ENCODE data around the gene TMEM40.
"Not testable (repeated sequence)": the region's sequence is repeated elsewhere in the genome, so short reads cannot be mapped to it uniquely, and the experiment has no call there.

TMEM40 gene, protein sequence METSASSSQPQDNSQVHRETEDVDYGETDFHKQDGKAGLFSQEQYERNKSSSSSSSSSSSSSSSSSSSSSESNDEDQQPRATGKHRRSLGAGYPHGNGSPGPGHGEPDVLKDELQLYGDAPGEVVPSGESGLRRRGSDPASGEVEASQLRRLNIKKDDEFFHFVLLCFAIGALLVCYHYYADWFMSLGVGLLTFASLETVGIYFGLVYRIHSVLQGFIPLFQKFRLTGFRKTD

DNA sequence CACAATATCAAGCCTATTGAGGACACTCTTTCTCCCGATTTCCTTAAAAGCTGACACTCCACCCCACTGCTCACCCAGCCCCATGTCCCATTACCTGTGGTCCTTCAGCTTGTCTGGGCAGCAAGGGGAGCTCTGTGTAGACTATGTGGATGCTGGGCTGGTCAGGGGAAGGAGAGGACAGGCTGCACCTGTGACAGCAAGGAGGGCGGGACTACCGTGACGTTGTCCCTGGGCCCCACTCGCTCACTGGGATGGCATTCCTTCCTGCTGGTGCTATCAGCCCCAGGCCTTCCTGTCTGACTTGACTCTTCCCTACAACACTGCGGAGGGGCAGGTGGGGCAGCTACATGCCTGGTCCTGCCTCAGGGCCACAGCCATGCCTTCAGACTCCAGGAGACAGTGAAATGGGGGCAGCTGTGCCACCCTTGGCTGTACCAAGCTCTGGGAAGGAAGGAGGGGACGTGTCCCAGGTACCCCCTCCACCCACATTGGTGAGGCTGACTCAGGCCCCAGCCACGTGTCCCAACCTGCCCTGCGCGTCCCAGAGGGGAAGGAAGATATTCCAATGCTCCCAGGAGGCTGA, at the start of gene TMEM40:
Gene TMEM40, minus strand, starts transcription at position 163 of the 583 bp plus-strand sequence. CDS start 9,427 bp downstream, outside the sequence.
- DNase-seq (ENCODE audit: low spot score), result no peak

DNA sequence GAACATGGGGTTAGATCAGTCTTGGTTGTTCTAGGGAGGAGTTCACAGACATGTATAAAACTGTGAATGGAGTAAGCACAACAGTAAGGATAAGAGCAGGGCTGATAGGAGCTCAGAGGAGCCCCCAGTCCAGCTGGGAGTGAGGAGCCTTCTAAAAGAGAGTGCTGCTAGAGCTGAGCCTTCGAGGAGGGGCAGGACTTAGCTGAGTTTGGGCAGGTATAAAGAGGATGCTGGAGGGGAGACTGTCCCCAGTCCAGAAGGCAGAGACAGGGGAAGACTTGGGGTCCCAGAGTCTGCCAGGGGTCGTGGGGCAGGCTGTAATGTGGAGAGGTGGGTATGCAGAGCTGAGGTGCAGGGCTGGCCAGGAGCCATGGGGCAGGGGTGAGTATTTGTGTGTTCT, 49.5 kb upstream of the TMEM40 start:
- DNase-seq (ENCODE audit: low spot score), result no peak

DNA sequence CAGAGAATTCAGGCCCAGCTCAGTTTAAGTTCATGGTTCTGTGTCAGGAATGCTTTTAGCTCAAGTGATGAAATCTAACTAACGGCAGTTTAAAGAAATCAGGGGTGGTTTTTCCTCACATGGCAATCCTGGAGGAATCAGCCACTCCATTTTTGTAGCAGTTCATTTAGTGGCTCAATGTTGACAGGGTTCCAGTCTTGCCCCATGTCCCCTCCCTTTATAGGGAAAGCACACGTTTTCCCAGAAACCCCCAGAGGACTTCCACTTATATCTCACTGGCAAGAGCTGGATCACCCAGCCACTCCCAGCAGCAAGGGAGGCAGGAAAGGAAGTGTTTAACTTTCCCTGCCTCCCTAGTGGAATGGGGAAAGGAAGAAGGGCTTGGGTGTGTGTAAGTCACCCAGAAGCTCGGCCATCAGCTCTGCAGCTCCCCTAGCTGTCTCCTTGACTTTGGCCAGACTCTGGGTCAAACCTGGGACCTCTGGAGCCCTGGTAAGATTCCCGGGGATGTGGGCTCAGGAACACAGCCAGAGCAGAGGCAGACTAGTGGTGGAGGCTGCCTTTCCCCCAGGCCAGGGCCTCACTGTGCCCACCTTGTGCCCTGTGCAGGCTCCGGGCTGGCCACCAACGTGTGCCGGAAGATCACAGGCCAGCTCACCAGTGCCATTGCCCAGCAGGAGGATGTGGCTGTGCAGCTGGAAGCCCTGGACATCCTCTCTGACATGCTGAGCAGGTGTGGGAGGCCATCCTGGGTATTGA, 48.7 kb upstream of the TMEM40 start:
- DNase-seq (ENCODE audit: low spot score), result no peak

DNA sequence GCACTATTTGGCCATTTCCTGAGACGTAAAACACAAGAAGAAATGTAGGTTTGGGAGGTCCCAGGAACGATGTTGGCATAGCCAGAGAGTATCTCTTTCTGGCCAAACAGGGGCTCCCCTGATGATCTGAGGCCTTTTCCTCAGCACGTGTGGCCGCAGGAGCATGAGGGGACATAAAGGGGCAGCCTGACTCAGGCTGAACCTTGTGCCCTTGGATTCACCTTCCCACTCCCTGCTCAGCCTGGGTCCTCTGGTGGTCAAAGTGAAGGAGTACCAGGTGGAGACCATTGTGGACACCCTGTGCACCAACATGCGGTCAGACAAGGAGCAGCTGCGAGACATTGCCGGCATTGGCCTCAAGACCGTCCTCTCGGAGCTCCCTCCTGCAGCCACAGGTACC, 48.0 kb upstream of the TMEM40 start:
- no peak for DNase-seq (ENCODE audit: low spot score)

DNA sequence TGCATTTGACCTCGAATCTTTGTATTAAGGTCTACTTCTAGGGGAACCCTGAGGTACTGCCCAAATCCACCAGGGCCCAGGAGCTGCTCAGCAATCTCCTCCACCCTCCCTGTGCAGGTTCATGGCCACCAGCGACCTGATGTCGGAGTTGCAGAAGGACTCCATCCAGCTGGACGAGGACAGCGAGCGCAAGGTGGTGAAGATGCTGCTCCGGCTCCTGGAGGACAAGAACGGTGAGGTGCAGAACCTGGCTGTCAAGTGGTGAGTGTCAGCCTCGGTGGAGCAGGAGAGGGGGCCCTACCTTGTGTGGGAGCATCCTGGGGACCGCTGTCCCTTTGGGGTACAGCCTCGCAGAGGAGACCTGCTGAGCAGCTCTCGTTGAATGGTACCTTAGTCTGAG, 44.3 kb upstream of the TMEM40 start:
- no peak for DNase-seq (ENCODE audit: low spot score)

DNA sequence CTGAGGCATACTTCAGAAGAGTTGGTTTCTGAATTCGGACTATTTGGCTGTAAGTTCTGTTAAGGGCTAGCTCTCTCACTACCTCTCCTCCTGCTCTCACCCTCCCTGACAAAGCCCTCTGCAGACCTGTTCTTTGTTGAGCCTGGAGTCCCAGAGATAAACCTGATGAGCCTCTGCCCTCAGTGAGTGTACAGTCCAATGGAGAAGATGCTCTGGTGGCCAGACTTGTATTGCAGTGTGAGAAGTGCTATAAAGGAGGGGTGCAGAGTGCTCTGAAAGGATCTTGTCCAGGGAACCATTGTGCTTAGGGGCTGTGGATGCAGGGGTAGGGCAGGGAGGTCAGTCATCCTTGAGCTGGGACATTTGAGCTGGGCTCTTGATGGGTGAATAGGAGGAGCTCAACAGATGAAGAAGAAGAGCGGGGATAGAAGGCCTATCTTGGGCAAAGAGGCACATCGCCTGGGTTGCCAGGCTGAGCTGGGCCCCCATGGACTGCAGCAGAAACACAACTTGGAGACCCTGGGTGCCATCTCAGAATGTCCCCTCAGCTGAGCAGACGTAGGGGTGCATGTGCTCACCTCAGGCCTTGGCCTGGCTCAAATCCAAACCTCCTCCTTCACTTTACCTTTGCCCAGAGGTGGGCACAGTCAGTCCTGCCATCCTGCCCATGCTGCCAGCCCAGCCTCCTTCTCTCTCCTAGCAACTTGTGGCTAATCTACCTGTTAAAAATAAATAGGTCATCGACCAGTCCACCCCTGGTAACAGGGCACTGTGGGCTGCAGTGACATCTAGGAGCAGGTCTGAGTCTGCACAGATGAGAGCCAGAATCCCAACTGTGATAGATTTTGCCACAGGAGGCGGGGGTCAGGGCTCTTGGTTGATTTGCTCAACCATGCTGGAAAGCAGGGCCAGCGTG, 40.7 kb upstream of the TMEM40 start:
- DNase-seq (ENCODE audit: low spot score), result no peak

DNA sequence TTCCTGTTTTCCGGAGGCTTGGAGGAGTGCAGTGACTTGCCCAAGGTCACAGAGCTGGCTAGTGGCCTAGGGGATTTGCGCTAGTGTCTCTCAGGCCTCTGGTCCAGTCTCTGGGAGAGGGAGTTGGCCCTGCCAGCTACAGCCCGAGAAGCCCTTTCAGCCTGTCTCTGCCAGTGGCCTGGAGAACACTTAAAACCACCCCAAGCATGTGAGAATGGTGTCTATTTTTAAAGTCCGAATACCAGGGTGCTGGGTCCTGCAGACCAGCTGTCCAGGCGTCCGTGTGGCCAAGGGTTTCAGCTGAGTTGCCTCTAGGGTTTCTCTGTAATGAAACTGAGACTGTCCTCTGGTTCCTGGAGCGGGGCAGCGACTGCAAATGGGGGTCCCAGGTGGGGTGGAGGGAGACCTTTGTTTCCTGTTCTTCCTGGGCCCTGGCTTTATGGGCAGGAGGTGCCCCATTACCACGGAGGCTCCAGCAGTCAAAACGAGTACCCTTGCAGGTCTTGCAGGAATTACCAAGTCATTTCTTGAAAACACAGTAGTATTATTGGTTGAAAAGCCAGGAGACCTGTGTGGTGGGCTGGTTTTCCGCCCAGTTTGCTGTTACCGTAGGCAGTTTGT, 39.6 kb upstream of the TMEM40 start:
- DNase-seq (ENCODE audit: low spot score), result no peak

DNA sequence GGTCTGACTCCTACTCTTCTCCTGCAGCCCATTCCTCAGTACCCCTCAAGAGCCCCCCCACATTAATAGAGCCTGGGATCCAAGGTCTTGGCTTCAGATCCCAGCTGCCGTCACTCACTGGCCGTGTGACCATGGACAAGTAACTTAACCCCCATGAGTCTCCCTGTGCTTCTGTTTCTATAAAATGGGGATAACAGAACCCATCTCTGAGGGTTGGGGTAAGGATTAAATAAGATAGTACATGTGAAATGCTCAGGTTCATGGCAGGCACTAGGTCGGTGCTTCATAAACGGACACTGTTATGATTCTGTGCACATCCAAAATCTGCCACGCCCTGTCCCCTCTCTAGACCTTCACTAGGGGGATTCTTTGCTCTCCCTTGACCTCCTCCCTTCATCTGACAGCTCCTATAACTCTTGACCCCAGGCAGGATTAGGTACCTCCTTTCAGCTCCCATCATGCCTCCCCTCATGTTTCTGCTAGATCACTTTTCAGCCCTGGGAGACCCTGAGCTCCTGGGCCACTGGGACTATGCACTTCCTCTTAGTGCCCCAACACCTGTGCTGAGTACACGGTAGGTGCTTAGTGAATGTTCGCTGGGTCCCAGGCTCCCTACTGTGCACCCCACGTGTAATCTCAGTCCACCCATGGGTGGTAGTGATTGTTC, 39.0 kb upstream of the TMEM40 start:
- no peak for DNase-seq (ENCODE audit: low spot score)

DNA sequence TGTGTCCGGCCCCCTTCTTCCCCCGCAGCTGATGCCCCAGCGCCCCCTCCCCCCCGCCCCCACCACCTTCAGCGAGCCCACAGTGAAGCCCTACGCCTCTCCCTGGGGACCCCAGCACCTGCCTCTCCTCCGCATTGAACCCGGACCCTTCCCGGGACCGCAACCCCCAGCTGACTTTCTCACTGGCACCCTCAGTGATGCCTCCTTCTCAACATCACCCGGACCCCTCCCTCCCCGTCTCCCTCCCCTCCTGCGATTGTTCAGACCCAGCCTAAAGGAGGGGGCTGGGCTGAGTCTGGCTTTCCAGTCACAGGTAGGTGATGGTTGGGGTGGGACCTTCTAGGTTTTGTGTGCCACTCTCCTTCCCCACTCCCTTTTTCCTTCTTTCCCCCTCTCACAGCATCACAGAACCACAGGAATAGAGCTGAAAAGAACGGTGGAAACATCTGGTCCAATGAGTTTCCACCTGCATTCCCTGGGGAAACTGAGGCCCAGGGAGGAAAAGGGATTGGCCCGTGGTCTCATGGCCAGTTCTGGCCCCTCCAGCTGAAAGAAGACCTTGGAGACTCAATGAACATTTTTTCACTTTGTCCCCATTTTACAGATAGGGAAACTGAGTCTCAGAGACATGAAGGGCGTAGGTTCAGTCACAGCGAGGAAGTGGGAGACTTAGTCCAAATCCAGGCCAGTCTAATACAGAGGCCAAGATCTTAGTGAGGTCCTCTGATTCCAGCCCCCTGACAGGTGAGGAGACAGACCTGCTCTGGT, 38.2 kb upstream of the TMEM40 start:
- DNase-seq (ENCODE audit: low spot score), result no peak

DNA sequence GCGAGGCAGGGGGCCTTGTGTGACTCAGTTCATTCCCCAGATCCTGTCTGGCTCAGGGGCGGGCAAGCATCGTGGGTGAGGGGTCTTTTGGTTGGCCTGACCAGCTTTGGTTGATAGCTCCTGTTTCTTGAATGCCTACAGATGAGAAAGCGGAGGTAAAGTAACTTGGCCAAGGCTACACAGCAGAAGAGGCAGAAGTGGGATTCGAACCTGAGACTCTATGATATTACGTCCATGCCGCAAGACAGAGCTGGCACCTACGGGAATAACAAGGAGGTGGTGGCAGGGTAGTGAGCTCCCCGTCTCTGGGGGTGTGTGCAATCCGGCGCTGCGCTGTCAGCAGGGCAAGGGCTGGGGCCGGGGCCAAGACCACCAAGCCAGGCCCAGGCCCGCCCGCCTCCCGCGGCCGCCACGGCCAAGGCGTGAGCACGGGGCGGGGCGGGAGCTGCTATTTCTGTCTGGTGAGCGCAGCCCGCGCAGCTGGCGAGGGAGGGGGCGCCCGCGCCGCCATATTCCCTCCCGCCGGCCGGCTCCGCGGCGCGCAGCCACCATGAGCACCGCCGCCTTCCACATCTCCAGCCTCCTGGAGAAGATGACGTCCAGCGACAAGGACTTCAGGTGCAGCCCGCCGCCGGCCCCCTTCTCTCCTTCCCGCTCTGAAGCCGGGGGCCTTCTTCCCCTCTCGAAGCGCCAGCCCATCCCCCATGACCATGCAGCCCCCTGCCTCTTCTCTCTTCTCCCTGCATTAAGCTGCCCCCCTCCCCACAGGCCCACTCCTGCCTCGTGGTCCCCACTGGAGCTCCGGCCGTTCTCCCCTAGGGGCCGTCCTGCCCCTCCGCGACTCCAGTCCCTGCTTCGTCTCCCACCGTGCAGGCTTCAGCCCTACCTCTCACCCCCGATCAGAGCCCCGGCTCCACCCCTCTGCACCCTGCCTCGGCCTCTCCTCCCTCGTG, 37.4 kb upstream of the TMEM40 start, which contains the start of gene CAND2:
Gene CAND2, plus strand, starts transcription at position 510 of the 953 bp plus-strand sequence. Its CDS starts 41 bp downstream, at position 551.
- peak; percentile 34 for DNase-seq (ENCODE audit: low spot score)

DNA sequence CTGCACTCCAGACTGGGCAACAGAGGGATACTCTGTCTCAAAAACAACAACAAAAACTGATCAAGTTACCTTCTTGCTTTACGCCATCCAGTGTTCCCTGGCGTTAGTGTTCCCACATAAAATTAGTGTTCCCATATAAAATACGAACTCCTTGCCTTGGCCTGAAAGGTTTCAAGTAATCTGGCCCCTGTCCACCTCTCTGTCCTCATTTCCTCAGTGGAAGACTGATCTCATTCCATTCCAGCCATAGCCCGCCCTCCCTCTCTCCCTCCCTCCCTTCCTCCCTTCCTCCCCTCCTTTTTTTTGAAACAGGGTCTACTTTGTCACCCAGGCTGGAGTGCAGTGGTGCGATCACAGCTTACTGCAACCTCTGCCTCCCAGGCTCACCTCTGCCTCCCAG, 34.6 kb upstream of the TMEM40 start:
- DNase-seq (ENCODE audit: low spot score), result no peak

DNA sequence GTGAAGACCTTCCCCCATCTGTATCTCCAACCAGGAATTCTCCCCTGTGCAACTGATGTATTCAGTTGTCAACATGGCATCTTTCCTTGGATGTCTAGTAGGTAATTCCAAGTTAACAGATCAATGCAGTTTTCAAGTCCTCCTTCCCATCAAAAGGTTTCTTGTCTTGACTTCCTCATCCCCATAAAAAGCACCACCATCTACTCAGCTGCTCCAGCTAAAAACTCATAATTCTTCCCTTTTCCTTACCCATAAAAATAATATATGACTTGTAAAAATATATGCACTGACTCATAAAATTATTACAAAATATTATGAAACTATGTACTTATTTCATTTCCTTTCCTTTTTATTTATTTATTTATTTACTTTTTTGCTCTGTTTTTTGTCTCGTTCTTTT, 32.4 kb upstream of the TMEM40 start:
- no peak for DNase-seq (ENCODE audit: low spot score)

DNA sequence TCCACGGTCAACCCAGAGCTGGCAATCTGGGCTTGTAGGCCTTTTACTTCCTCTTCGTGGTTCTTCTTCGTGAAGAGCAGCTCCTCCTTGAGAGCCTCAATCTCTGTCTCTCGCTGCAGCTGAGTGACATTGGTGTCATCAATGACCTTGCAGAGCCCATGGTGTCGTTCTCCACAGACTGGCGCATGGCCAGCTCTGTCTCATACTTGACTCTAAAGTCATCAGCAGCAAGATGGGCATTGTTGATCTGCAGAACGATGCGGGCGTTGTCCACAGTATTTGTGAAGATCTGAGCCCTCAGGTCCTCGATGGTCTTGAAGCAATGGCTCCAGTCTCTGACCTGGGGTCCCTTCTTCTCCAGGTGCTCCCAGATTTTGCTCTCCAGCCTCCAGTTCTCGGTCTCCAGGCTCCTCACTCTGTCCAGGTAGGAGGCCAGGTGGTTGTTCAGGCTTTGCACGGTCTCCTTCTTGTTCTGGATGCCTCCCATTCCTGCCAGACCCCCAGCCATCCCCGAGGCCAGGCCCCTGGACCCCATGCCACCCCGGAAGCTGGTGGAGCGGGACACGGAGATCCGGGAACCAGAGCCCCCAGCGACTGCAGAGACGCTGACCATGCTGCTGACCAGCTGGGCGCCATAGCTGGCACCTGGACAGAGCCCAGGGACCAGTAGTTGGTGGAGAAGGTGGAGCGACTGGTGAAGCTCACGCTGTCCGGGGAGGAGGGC, 29.1 kb upstream of the TMEM40 start:
- DNase-seq (ENCODE audit: low spot score), result not testable (repeated sequence)

DNA sequence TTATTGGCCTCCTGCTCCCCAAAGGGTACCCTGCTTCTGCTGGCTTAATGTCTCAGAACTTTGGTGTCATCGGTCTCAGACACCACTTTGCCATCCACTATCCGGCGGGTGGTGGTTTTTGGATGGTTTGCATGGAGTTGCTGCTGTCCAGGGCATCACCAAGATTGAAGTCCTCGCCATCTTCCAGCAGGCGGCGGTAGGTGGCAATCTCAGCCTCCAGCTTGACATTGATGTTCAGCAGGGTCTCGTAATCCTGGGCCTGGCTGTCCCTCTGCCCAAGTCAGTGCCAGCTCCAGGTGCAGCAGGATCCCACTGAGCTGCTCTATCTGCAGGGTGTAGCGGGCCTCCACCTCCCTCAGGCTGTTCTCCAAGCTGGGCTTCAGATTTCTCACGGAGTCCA, 28.3 kb upstream of the TMEM40 start:
- DNase-seq (ENCODE audit: low spot score), result not testable (repeated sequence)

DNA sequence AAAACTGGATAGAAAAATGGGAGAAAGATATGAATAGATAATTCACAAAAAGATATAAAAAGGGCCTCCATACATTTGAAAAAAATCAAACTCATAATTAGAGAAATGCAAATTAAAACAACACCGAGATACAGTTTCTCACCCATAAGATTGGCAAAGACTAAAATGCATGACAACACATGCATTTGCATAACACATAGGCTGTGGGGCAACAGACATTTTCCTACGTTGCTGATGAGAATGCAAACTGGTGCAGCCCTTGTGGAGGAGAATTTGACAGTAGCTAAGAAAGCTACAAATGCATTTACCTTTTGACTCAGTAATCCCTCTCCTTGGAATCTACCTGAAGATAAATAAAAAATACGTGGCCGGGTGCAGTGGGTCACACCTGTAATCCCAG, 26.0 kb upstream of the TMEM40 start:
- no peak for DNase-seq (ENCODE audit: low spot score)

DNA sequence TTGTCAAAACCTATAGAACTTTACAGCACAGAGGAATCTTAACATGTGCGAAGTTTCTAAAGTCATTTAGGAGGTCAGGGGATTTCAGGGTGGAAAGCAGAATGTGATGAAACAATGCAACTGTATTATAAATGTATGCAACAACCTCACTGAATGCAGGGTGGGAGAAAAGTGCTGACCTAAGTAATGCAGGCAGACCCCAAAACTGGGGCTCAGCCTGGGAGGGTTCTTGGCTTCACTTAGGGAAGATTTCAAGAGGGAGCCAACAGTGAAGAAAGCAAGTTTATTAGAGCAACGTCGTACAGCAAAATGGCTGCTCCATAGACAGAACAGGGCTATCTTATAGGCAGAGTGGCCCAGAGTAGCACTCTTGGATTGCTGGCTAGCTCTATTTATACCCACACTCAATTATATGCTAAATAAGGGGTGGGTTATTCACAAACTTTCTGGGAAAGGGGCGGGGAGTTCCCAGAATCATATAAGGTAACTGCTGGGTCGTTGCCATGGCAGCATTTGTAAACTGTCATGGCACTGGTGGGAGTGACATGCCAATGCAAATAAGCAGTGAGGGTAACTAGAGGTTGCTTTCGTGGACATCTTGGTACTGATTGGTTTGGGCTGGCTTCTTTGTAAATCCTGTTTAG, 23.2 kb upstream of the TMEM40 start:
- no peak for DNase-seq (ENCODE audit: low spot score)

DNA sequence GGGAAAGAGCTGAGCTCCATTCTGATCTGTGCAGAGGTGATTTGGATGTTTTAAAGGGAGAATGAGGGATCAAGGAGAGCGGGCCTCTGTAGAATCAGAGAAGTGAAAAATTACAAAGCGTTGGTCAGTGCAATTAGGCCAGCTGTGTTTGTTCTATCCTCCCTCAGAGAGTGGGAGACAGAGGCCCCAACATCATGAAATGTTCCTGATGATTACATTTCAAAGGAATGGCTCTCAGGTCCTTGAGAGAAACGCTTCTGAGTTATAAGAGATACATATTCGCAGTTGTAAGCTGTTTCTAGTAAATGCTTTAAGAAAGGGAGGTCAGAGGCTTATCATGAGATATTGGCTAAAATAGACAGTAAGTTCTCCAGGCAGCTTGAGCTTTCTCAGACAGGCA, 21.7 kb upstream of the TMEM40 start:
- DNase-seq (ENCODE audit: low spot score), result no peak

DNA sequence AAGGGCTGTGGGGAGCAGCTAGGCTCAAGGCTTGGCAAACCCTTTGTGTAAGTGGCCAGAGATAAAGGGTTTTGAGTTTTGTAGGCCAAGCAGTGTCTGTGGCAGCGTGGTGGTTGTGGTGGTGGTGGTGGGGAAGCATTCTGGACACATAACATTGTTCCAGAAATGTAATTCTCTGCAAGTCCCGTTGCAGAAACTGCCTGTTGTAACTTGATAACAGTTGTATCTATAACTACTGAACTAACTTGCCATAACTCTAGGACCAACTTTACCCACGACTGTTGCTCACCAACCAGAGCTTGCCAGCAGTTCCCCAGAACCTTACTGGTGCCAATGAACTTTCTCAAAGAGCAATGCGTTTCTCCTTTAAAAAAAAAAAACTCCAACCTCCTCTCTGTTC, 18.1 kb upstream of the TMEM40 start:
- DNase-seq (ENCODE audit: low spot score), result no peak

Data from AG08395 (cell line).